Measurements from ENCODE around the gene MXRA8. TPM values are rescaled to one million over a fixed set of nuclear protein-coding genes. Genes with fewer than 3 reads are reported as not detected.

Gene MXRA8
- total RNA-seq, 2 donors from 2014 or later, result 28.3 to 29.2 TPM

DNA sequence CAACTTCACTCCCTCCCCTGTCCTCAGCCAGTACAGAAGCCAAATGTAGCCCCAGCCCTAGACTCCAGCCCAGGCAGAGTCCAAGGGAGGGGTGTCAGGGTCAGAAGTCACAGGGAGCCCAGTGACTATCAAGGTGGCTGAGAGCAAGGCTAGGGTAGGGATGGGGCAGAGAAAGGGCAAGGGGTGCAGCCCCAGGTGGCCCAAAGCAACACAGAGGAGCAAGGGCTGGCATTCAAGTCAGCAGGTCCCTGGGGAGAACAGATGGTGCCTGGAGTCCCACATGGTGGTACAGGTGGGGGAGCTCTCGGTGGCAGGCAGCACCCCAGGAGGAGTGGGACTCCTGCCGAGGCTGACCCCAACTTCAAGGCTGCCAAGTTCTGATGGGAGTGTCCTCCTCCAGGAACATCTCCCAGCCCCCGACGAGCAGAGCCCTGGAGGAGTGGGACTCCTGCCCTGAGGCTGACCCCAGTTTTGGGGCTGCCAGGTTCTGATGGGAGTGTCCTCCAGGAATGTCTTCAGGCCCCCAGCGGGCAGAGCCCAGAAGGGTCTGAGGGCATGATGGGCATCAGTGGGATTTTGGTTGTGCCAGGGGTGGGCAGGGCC, 5.5 kb downstream of the MXRA8 start:
- 50 to 56% methylated on average over 2 to 5 of the region's 5 CpGs for WGBS, 2 experiments (ENCODE audit: insufficient coverage in 1 of 2, insufficient read length in 1 of 2)

GRCh38 chr1:1351511-1352427, 6.6 kb downstream of the MXRA8 start:
- Mint-ChIP-seq H3K36me3 (ENCODE audit: low read depth) (no peaks in the 10 kb centered on the region), H3K4me3 (peak overlapping the region; percentile 42), H3K27ac (peak overlapping the region; percentile 67), H3K4me1 (peaks cover 10% of the 10 kb centered on the region), H3K27me3 (ENCODE audit: insufficient read depth) (peaks cover 9% of the 10 kb centered on the region), H3K9me3 (no peaks in the 10 kb centered on the region)
- Histone ChIP-seq H3K4me3 (ENCODE audit: low read length) (no peak overlapping the region), H3K36me3 (ENCODE audit: control insufficient read depth, insufficient read depth, low read length) (peaks cover 7% of the 10 kb centered on the region), H3K9me3 (ENCODE audit: control insufficient read depth, low read length) (no peaks in the 10 kb centered on the region), H3K4me1 (ENCODE audit: control insufficient read depth, insufficient read depth, low read length) (peaks cover 8% of the 10 kb centered on the region), H3K27me3 (ENCODE audit: control insufficient read depth, insufficient read depth, low read length, poor library complexity, severe bottlenecking) (no peaks in the 10 kb centered on the region), H3K27ac (ENCODE audit: low read depth, low read length) (peak overlapping the region; percentile 68), H3K9ac (ENCODE audit: extremely low read depth, low read length, poor library complexity, severe bottlenecking) (no peak overlapping the region)
- no peak for TF ChIP-seq CTCF (conservative IDR thresholded peaks at IDR 0.05)
- DNase-seq, result peak; percentile 59
- WGBS, 2 experiments (ENCODE audit: insufficient coverage in 1 of 2, insufficient read length in 1 of 2), result 69 to 72% methylated on average over 17 to 28 of the region's 29 CpGs

More for the DNA sequence above, 5.5 kb downstream of the MXRA8 start:
- no peaks in the 10 kb centered on the region for H3K36me3 Mint-ChIP-seq (ENCODE audit: low read depth)
- Histone ChIP-seq H3K27me3 (ENCODE audit: control insufficient read depth, insufficient read depth, low read length, poor library complexity, severe bottlenecking) (no peaks in the 10 kb centered on the region), H3K9me3 (ENCODE audit: control insufficient read depth, low read length) (no peaks in the 10 kb centered on the region), H3K27ac (ENCODE audit: low read depth, low read length) (no peak overlapping the region), H3K9ac (ENCODE audit: extremely low read depth, low read length, poor library complexity, severe bottlenecking) (no peak overlapping the region), H3K36me3 (ENCODE audit: control insufficient read depth, insufficient read depth, low read length) (peaks cover 7% of the 10 kb centered on the region), H3K4me1 (ENCODE audit: control insufficient read depth, insufficient read depth, low read length) (peaks cover 3% of the 10 kb centered on the region), H3K4me3 (ENCODE audit: low read length) (no peak overlapping the region)
- no peak for DNase-seq
- H3K4me1 Mint-ChIP-seq, result peaks cover 10% of the 10 kb centered on the region
- H3K27me3 Mint-ChIP-seq (ENCODE audit: insufficient read depth), result peaks cover 9% of the 10 kb centered on the region
- no peak for TF ChIP-seq CTCF (conservative IDR thresholded peaks at IDR 0.05)
- H3K4me3 Mint-ChIP-seq, result no peak overlapping the region
- no peak overlapping the region for H3K27ac Mint-ChIP-seq
- no peaks in the 10 kb centered on the region for H3K9me3 Mint-ChIP-seq

DNA sequence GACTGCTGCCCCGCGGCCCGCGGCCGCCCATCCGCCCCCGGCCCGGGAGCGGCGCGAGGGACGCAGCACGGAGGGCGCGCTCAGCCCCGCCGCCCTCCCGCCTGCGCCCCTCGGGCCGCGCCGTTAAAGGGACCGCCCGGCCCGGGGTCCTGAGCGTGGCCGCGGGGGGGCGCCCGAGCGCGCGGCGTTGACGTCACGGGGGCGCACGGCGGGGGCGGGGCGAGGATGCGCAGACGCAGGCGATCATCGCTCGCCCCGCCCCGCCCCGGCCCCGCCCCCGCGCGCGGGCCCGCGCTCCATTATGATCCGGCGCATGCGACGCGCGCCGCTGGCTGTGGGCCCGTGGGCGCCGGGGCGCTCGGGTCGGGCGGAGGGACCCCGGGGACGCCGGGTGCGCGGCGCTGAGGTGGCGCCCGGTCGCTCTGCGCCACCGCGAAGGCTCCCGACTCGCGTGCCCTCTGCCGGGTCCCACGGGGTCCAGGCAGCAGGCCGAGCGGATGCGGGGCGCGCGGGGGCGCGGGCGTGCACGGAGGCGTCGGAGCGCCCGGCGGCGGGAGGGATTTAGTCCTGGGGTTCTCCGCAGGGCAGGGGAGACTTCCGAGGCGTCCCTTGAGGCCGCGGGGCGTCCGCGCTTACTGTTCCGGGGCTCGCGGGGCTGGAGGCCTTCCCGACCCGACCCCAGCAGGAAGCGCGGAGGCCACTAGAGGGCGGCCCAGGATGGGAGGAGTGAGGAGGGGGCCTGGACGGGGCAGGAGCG, 8.9 kb downstream of the MXRA8 start, which contains the start of gene DVL1:
DVL1 (minus strand) TSS at position 163 of the 757 bp plus-strand sequence. CDS start 353 bp downstream, outside the sequence.
- H3K4me3 ChIP-seq (ENCODE audit: low read length), result peak within 1 kb of the TSS; percentile 90
- H3K27ac Mint-ChIP-seq, result no peak within 1 kb of the TSS
- H3K36me3 ChIP-seq (ENCODE audit: control insufficient read depth, insufficient read depth, low read length), result peaks cover 7% of the 10 kb centered on the region
- H3K4me1 ChIP-seq (ENCODE audit: control insufficient read depth, insufficient read depth, low read length), result peaks cover 8% of the 10 kb centered on the region
- peak; percentile 87 for DNase-seq
- H3K27me3 Mint-ChIP-seq (ENCODE audit: insufficient read depth), result peaks cover 6% of the 10 kb centered on the region
- peaks cover 10% of the 10 kb centered on the region for H3K4me1 Mint-ChIP-seq
- WGBS, 2 experiments (ENCODE audit: insufficient coverage in 1 of 2, insufficient read length in 1 of 2), result 0% methylated on average over 28 to 118 of the region's 122 CpGs
- no peaks in the 10 kb centered on the region for H3K9me3 Mint-ChIP-seq
- peak; percentile 70 for TF ChIP-seq CTCF (conservative IDR thresholded peaks at IDR 0.05)
- no peaks in the 10 kb centered on the region for H3K27me3 ChIP-seq (ENCODE audit: control insufficient read depth, insufficient read depth, low read length, poor library complexity, severe bottlenecking)
- H3K27ac ChIP-seq (ENCODE audit: low read depth, low read length), result peak within 1 kb of the TSS; percentile 86
- no peaks in the 10 kb centered on the region for H3K36me3 Mint-ChIP-seq (ENCODE audit: low read depth)
- H3K4me3 Mint-ChIP-seq, result peak within 1 kb of the TSS; percentile 67
- H3K9ac ChIP-seq (ENCODE audit: extremely low read depth, low read length, poor library complexity, severe bottlenecking), result peak within 1 kb of the TSS; percentile 63
- H3K9me3 ChIP-seq (ENCODE audit: control insufficient read depth, low read length), result no peaks in the 10 kb centered on the region

Measured in endodermal cell (in vitro differentiated cells).